SK-N-MC (cell line): ENCODE data around the gene KAT6B.

Experiments used
- EZH2 ChIP-seq: fragments of 200-600 bp; sonication (generic); IDR thresholded peaks from one replicate; pipeline ENCODE4 v1.6.1; 2017; ENCODE audit warnings: antibody characterized with exemption
- FOXP2 ChIP-seq: optimal IDR thresholded peaks from 2 replicates; pipeline ENCODE3; 2011; ENCODE audit warnings: mild to moderate bottlenecking, moderate library complexity; ENCODE audit not compliant: insufficient read depth; ENCODE audit errors: extremely low read length, control extremely low read depth
- POLR2AphosphoS5 ChIP-seq: IDR thresholded peaks from 2 replicates; pipeline ENCODE4 v1.6.1; 2012; ENCODE audit warnings: mild to moderate bottlenecking, low read depth, low read length, borderline replicate concordance

DNA sequence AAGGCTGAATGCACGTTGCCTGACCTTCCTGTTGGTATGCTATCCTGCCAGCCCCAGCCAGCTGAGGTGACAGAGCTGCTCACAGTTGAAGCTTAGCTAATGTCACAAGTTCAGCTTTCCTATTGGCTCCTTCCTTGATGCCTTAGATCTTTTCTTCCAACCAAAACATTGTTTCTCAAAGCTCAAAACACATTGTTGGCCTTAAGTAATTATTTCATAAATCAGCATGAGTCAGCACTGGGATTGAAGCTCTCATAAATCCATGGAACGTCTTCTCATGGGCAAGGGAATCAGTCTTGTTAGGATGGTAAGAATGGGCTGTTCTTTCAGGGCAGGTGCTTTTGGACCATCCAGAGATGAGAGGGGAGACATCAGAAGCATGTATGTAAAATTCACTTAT lies 157.0 kb downstream of the KAT6B start:
- TF ChIP-seq EZH2 (no peak), POLR2AphosphoS5 (no peak), FOXP2 (no peak)
